SHP77 treated with DMSO at 0.1 percent for 48 hours (cell line): ENCODE measurements around the gene SLC22A13.
"Not testable (repeated sequence)": the region's sequence is repeated elsewhere in the genome, so short reads cannot be mapped to it uniquely, and the experiment has no call there.

Source experiments
- DNase-seq: peaks from one replicate; lab custom pipeline; 2025; lab: John Stamatoyannopoulos, UW

SLC22A13 gene

DNA sequence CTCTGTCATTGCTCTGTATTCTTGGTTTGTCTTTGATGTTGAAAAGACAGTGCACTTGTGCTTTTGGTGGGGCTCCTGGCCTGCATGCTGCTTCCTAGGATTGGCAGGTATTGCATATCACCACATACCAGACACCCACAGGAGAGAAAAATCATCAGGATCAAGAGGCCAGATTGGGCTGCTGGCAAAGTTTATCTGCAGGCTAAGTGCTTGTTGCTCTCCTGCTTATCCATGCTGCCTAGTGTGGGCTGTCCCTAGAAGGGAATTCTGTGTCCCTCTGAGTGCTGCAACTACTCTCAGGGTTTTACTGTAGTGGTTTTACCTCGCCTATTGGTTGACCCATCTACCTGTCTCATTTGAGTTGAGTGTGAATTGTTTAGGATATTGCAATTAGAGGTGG lies 833 bp upstream of the SLC22A13 start:
- no peak for DNase-seq

DNA sequence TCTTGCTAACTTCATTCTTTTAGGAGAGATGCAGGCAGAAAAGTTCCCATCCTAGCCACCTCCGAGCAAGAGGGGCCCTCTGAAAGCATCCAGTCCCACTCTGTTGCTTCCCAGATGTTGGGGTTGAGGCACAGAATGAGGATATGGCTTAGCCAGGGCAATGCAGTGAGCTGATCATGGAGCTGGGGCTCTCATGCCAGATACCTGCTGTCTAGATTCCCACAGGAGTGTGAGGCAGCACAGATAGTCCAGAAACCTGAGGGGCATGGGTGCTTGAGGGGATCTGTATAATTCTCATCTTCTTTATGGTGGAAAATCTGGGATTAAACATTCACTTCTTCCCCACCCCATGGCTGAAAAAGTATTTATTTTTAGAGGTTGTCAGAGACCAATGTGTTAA lies 1.2 kb downstream of the SLC22A13 start:
- no peak for DNase-seq

DNA sequence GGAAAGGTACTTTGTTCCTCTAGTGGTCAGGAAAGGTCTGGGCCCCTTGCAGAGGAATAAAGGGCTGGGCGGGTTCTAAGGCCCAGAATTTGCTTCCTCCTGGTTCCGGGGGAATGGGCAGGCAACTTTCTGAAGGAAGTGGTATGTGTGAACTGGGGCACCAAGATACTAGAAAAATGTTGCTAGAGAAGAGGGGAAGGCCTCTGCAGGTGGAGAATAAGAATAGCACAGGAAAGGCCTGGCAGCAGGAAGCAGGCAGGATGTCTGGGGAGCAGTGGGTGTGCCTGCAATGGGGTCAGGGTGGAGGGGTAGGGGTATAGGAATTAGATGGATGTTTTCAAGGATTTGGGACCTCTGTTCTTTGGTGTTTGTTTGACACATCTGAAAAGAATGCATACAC lies 2.0 kb downstream of the SLC22A13 start:
- DNase-seq = no peak

DNA sequence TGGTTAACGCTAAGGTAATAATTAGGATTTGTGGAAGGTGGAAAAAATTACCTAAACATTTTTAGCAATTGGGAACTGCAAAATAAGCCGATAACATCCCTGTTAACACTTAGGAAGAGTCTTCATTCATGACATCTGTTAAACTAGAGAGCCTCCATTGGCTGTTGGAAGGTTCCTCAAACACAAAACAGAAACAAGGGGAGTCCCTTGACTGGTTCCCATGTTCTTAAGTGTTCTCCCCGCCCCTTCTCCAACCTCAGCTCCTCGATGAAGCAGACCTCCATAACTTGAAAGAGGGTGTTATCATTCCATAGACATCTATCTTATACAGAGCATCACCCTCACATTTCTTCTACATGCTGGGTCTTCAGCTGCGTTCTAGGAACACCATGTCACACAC lies 2.5 kb downstream of the SLC22A13 start:
- no peak for DNase-seq

DNA sequence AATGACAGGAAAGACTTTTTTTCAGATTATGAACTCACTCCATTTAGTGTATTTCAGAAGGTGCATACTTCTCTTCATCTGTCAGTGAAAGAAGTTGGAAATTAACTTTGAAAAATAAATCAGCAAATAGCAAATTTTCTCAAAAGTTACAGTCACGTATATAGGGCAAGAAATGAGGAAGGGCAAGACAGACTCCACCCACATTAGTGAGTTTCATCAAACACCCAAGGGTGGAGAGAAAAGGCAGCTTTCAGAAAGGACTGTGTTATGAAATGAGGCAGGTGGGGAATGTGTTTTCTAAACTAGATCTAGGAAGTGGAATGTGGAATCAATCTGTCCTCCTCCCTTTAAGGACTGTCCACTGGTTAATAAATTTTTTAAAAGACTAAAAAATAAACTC lies 2.9 kb downstream of the SLC22A13 start:
- DNase-seq = no peak

DNA sequence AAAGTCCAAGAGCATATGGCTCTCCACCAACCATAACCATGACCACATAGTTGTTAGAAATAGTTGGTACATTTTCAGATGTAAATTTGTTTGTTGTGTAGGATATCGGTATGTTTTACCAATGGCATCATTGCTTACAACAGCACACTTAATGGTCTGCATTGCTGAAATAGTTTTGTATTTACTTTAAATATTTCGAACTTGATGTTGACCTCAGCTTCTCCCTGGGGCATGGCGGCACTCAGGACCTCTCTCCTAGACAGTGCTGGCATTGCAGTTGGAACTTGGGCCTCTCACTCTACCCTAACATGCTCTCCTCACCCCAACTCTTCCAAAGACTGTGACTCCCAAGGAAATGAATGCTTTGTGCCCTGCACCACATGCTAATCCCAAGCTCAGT lies 5.0 kb downstream of the SLC22A13 start:
- no peak for DNase-seq

DNA sequence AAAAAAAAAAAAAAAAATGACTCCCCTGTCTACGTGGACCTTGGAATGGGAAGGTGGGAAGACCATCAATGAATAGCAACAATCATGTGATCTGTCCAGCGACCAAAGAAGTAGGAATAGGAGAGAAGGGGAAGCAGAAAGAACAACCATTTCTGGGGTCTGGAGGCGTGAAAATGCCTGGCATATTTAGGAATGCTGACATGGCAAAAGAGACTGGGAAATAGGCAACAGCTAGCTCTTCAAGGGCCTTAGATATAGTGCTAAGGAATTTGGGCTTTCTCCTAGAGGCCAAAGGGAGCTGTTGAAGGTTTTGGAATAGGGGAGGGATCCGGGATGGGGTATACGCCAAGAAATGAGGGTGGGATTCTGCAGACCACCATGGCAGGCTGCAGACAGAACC lies 5.9 kb downstream of the SLC22A13 start:
- no peak for DNase-seq

DNA sequence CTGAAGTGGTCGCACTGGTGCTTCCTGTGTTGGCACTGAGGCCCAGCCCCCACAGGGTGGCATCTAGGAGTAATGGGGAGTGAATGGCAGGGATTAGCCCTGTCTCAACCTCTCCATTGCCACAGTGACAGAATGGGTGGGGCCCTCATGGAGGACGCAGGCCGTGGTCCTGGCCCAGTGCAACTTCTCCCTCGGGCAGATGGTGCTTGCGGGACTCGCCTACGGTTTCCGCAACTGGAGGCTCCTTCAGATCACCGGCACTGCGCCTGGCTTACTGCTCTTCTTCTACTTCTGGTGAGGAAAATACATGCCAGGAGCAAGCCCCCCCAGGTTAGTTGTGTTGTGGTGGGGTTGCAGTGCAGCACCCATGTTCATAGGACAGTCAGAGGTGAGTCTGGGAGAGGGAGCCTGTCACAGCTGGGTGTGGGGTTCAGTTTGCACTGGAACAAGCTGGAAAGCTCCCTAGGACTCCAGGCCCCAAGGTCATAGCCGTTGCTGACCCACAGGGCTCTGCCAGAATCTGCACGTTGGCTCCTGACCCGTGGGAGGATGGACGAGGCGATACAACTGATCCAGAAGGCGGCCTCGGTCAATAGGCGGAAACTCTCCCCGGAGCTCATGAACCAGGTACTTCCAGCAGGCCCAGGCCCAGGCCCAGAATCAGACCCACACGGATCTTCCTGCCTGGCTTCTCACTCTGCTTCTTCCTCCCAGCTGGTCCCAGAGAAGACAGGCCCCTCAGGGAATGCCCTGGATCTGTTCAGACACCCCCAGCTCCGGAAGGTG lies 9.4 kb downstream of the SLC22A13 start:
- no peak for DNase-seq

DNA sequence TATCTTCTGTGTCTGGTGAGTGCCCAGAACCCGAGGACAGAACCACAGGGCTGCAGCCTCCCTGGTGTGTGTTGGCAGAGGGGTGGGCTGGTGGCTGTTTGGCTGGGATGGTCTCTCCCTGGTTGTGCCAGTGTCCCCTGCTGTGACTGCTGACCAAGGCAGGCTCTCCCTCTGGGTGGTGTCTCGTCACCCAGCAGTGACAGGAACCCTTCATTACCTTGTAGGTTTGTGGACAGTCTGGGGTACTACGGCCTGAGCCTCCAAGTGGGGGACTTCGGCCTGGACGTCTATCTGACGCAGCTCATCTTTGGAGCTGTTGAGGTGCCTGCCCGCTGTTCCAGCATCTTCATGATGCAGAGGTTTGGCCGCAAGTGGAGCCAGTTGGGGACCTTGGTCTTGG lies 10.0 kb downstream of the SLC22A13 start:
- DNase-seq = no peak

DNA sequence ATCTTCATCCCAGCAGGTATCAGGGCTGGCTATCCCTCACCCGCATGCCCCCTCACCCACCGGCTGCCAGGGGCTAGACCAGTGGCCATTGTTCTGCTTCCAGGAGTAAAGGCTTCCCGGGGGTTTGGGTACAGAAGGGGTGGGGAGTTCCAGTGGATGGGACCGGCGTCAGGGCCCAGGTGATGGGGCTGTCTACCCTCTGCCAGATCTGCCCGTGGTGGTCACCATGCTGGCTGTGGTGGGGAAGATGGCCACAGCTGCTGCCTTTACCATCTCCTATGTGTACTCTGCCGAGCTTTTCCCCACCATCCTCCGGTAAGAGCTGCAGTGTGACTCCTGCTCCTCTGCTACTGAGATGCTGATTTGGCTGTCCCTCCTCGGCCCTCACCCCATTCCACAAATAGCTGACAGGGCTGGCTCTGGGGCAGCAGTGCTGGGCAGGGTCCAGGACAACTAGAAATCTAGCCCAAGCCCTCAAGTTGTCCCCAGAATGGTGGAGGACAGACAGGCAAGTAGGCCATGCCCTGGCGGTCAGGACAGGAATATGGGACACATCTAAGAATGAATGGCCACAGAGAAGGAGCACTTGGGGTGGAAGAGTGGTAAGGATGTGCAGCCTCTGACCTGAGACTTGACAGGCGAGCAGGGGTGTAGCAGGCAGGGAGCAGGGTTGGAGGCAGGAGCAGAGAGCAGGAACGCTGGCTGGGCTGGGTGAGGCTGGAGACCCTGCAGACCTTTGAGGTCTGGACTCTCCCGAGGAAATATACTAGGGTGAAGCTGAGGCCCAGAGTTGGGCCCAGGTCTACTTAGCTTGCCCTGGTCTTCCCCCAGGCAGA lies 10.7 kb downstream of the SLC22A13 start:
- DNase-seq = no peak

DNA sequence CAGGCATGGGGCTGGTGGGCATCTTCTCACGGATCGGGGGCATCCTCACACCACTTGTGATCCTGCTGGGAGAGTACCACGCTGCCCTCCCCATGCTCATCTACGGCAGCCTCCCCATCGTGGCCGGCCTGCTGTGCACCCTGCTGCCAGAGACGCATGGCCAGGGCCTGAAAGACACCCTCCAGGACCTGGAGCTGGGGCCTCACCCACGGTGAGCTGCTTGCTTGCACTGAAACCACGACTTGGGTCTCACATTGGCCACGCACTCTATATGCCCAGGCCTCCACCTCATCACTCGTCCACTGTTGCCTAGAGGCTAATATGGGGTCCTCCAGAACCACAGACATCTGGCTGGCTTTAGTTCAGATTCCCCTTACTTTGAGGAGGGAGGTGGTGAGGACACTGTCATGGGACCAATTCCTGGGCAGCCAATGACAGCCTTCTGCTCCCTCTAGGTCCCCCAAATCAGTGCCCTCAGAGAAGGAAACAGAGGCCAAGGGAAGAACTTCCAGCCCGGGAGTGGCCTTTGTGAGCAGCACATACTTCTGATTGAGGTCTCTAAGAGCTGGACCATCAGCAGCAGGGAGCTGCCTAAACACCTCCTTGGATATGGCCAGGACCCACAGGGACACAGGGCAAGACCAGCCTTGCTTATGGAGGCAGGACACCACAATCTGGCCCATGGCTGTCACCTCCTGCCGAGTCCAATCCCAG lies 11.5 kb downstream of the SLC22A13 start:
- no peak for DNase-seq

DNA sequence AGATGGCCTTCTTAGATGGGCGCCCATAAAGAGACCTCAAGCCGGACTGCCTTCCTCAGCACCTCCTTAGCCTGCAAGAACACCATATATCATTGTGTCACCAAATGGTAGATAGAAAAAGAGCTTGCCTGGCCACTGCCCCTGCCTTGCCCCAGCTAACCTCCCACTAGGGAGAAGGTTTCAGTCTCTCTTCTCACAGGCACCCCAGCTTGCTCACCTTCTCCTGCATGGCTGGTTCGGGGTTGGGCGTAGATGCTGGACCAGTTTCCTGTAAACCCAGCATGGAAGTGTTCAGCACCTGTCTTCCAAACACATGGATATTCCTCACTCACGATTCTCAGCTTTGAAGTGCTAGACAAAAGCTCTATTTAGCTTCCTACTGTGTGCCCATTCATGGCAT lies 13.2 kb downstream of the SLC22A13 start:
- DNase-seq = no peak

DNA sequence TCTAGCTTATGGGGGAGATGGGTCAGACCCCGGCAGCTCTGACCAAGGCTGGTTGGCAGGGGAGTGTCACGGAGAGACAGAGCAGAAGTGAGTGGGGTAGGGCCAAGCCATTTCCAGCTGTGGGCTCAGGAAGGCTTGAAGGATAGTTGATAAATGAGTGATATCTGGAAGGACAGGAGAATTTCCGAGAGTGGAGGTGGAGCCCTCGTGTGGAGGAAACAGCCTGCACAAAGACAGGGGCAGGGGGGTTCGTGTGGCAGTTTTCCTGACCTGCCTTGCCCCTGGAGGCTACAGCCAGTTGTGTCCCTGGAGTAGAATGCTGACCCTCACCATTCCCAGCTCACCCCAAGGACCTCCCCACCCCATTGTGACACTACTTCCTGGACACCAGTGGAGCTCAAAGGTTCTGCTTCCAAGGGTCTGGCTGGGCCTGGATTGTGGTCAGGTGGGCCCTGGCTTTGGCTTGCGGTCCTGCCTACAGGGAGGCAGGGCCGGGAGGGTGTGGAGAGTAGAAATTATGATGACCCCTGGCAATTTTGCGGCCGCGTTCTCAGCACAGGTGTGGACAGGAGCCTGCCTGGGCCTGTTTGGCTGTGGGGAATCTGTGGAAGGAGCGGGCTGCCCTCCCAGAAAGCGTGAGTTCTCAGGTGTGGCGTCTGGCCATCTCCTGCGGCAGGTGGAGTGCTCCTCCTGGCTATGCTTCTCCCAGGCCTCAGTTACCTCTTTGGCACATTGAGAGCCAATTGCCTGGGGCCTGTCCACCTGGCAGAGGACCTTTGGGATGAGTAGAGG lies 16.5 kb downstream of the SLC22A13 start, which contains the start of gene SLC22A14:
Gene SLC22A14, plus strand, starts transcription at position 400 of the 792 bp plus-strand sequence. CDS start 23,733 bp downstream, outside the sequence.
- DNase-seq = no peak

DNA sequence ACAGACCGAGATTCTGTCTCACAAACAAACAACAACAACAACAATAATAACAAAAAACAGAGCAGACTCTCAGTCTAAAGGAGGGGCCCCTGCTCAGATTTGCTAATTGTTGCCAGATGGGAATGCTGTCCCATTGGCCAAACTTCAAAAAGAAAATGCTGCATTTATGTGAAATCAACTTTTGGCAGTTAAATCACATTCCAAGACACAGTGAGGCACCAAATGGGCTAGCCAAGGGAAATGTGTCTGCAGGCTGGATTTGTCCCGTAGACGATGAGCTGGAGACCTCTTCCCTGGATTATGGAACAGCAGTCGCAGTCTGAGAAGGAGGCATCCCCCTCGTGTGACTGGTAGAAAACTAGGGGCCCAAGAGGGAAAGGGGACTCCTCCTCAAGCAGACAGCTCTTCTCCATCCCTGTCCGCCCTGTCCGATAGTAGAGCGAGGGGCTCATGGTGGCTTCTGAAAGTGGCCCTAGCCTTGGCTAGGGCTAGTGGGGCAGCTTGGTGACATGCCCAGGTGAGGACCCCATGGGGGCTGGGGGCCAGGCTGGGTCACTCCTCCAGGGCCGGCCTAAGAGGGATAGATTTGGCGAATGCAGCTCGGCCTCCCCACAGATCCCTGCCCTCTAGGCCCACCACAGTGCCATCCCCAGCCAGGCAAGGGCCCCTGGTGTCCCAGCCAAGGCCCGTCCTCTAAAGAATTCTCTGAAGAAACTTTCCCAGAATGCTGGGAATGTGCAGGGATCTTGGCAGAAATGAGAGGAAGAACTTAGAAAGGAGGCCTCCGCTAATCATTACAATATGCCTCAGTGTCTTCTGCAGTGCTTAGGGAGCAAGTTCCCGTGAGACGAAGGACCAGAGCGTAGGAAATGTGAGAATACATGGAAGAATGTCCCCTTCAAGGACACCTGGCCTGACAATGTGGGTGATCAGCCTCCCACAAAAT lies 18.5 kb downstream of the SLC22A13 start:
- DNase-seq = no peak

DNA sequence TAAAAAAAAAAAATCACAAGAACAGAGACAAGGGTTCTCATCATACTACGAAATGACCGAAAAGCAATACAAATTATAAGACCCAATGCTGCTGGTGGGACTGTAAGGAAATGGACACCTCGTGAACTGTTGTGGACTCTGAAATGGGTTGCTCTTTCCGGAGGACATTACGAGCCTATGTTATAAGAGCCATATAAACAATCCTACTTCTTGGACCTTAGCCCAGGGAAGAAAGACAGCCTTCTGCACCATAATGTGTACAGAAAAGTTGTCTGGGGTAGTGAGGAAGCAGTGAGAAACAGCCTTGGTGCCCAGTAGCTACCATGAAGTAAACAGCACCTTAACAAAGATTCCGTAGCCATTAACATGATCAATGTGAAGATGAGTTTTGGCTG lies 19.1 kb downstream of the SLC22A13 start:
- DNase-seq = no peak

DNA sequence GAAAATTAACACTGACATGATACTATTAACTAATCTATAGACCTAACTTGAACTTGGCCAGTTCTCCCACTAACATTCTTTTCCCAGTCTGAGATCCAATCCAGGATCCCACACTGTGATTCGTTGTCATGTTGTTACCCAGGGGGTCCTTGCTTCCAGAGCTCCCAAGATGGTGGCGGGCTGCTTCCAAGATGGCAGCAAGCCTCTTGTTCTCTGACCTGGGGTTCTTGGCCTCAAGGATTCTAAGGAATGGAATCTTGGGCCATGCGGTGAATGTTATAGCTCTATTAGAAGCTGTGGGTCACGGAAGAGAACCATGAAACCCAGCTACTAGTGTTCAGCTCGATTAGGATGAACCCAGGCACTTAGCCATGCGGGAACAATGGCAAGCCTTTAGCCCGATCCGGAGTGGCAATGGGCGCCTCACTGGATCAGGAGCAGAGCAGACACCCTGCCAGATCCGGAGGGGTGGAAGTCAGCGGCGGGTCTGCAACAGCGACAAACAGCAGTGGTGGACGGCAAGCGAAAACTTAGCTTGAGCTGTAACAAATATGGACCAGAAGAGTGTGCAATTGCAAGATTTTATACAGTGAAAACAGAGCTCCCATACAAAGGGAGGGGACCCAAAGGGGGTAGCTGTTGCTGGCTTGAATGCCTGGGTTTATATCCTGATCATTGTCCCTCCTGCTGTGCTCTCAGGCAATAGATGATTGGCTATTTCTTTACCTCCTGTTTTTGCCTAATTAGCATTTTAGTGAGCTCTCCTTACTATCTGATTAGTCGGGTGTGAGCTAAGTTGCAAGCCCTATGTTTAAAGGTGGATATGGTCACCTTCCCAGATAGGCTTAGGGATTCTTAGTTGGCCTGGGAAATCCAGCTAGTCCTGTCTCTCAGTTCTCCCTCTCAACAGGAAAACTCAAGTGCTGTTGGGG lies 23.9 kb downstream of the SLC22A13 start:
- DNase-seq = not testable (repeated sequence)

DNA sequence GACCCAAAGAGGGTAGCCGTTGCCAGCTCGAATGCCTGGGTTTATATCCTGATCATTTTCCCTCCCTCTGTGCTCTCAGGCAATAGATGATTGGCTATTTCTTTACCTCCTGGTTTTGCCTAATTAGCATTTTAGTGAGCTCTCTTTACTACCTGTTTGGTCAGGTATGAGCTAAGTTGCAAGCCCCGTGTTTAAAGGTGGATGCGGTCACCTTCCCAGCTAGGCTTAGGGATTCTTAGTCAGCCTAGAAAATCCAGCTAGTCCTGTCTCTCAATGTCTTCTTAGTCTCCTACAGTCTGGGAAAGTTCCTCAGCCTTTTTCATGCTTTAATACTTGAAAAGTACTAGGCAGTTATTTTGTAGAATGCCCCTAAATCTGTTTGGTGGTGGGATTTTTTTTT lies 31.4 kb downstream of the SLC22A13 start:
- DNase-seq = not testable (repeated sequence)

DNA sequence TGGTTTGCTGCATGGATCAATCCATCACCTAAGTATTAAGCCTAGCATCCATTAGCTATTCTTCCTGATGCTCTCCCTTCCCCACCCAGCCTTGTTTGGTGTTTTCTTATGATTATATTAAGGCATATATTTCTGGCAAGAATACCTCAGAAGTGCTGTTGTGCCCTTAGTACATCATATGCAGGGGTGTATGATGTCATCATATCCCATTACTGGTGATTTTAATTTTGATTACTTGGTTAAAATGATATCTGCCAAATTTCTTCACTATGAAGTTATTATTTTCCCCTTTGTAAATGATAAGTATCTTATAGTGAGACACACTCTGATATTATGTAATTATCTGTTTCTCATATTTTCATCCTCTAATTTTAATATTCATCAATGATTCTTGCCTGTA lies 31.9 kb downstream of the SLC22A13 start:
- DNase-seq = no peak

DNA sequence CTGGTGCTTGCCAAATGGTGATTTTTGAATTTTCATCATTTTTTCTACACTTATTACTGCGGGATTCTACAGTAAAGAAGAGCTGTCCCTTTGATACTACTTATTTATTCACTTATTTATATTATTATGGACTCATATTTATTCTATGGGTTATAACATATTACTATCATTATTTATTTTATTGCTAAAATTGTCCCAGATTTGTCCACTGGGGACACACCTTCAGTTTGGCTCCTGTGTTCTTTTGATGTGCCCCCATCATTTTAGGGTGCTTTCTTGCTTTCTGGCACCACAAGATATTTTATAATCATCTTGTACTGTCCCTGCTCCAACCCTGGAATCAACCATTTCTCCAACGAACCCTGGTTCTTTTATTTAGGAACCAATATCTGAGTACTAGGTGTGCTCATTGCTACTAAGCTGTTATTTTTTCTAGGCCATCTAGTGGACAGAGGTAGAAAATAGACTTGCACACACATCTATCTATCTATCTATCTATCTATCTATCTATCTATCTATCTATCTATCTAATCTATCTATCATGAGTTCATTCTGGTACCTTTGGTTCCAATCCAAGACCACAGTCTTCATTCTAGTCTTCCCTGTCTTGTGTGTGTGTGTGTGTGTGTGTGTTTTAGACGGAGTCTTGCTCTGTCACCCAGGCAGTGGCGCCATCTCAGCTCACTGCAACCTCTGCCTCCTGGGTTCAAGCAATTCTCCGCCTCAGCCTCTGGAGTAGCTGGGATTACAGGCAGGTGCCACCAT lies 32.5 kb downstream of the SLC22A13 start:
- no peak for DNase-seq
